AG04450 (cell line): Measurements from ENCODE around the gene CRYBA4. TPM values are rescaled to one million over a fixed set of nuclear protein-coding genes. Genes with fewer than 3 reads are reported as not detected.

ENCODE experiments used
- CTCF ChIA-PET: fragments of 300-600, 350-600 bp; formaldehyde crosslinking; extraction: SDS; loops from one replicate; lab custom pipeline; 2022; ENCODE audit warnings: antibody characterized with exemption, inconsistent platforms; lab: Charles Lee
- POLR2A ChIA-PET: fragments of 350-600 bp; formaldehyde crosslinking; extraction: SDS; loops from one replicate; lab custom pipeline; 2021; ENCODE audit warnings: antibody characterized with exemption, inconsistent platforms; lab: Yijun Ruan, JAX
- DNase-seq: peaks from one replicate; pipeline ENCODE4 v3.0.0-alpha.2; 2011; ENCODE audit warnings: low read depth, low spot score
- H3K27ac ChIP-seq: one replicate; pipeline ENCODE4 v1.5.1; 2012; ENCODE audit warnings: low read depth, low read length, control low read depth
- H3K27me3 ChIP-seq: one replicate; pipeline ENCODE4 v1.6.0; 2012; ENCODE audit warnings: low read length; ENCODE audit not compliant: control insufficient read depth, insufficient read depth
- H3K4me3 ChIP-seq: 2 replicates; pipeline ENCODE4 v1.5.1; 2011; ENCODE audit warnings: mild to moderate bottlenecking, low read depth, low read length, control low read depth
- H3K9me3 ChIP-seq: 2 replicates; pipeline ENCODE4 v1.5.1; 2012; ENCODE audit warnings: low read length; ENCODE audit not compliant: control insufficient read depth, insufficient read depth
- CTCF ChIP-seq: IDR thresholded peaks from 2 replicates; pipeline ENCODE4 v1.5.1; 2011; ENCODE audit warnings: low read depth, low read length, control low read depth, inconsistent platforms
- polyA plus RNA-seq: library from polyadenylated mRNA; depleted of rRNA; stranded (reverse); fragments of >200 nt; gene quantifications from 2 replicates; pipeline ENCODE4 v1.2.3, GENCODE V29; 2011; rRNA removed
- small RNA-seq: library from RNA; depleted of rRNA; stranded (forward); fragments of <200 nt; gene quantifications from one replicate; pipeline ENCODE3, GENCODE V24; 2012; ENCODE audit warnings: low read depth; ENCODE audit not compliant: insufficient read length

Gene CRYBA4
- polyA plus RNA-seq, 1 experiment: not detected

- peaks cover 5% of the 10 kb centered on the region; the same call in 1 of the 2 replicates for H3K9me3 ChIP-seq
- H3K4me3 ChIP-seq: no peak overlapping the region
- DNase-seq: no peak
- no peaks in the 10 kb centered on the region for H3K27me3 ChIP-seq
- no peak overlapping the region for H3K27ac ChIP-seq
- ChIA-PET CTCF (no interaction called here), POLR2A (no interaction called here)
- TF ChIP-seq CTCF: no peak
These were observed 55.5 kb downstream of the CRYBA4 start for GRCh38 chr22:26677217-26677616.

- peak; percentile 96 for TF ChIP-seq CTCF
- no peaks in the 10 kb centered on the region for H3K27me3 ChIP-seq
- CTCF ChIA-PET: interaction anchor here (0.5 to 2.3 kb wide), 20 partner anchors 9 to 1331 kb away, joined by 3 to 12 read pairs (median 3); partner anchors contain the start of gene MIAT
- H3K4me3 ChIP-seq: no peak overlapping the region
- POLR2A ChIA-PET: no interaction called here
- H3K9me3 ChIP-seq: peaks cover 3% of the 10 kb centered on the region; the same call in 1 of the 2 replicates
- H3K27ac ChIP-seq: no peak overlapping the region
- peak; percentile 46 for DNase-seq
These were observed 57.4 kb downstream of the CRYBA4 start for GRCh38 chr22:26679003-26679629.

Small RNAs within 50 kb of the gene (small RNA-seq; reads per million reads assigned to genes)
- gene RF01874: not detected

Other genes starting within 250 kb of the CRYBA4 start
- gene ASPHD2, start 192.7 kb upstream of the CRYBA4 start, polyA plus RNA-seq: 1.9 TPM in 2 replicates
- 24.4 and 30.9 TPM in 2 replicates for gene HPS4, start 138.2 kb upstream of the CRYBA4 start, polyA plus RNA-seq
- 32.1 and 38.5 TPM in 2 replicates for gene SRRD, start 138.1 kb upstream of the CRYBA4 start, polyA plus RNA-seq
- 30.6 and 34.8 TPM in 2 replicates for gene TFIP11, start 109.5 kb upstream of the CRYBA4 start, polyA plus RNA-seq
- 33.6 and 39.3 TPM in 2 replicates for gene TPST2, start 31.8 kb upstream of the CRYBA4 start, polyA plus RNA-seq
- gene CRYBB1, start 3.9 kb upstream of the CRYBA4 start, polyA plus RNA-seq: not detected in 2 replicates
- gene MIAT, start 35.6 kb downstream of the CRYBA4 start, polyA plus RNA-seq: 7.8 and 9.4 TPM in 2 replicates